Keratinocyte (primary cell): Measurements from ENCODE around the gene FBXW5. TPM values are rescaled to one million over a fixed set of nuclear protein-coding genes. Genes with fewer than 3 reads are reported as not detected.

Experiments
- DNase-seq: peaks from one replicate; pipeline ENCODE4 v3.0.0-alpha.2; 2011; ENCODE audit warnings: low read depth, missing footprints, low spot score
- FAIRE-seq: peaks from 2 replicates; lab custom pipeline; 2011; peaks lifted over from hg19 to GRCh38; lab: Jason Lieb, UNC
- H2AFZ ChIP-seq: 2 replicates; pipeline ENCODE4 v1.6.0; 2012; ENCODE audit warnings: low read length, control low read depth, inconsistent platforms; ENCODE audit not compliant: control insufficient read depth
- H3K27ac ChIP-seq: 2 replicates; pipeline ENCODE4 v1.5.1; 2011; ENCODE audit warnings: low read length; ENCODE audit not compliant: control insufficient read depth, insufficient read depth
- H3K27me3 ChIP-seq: 3 replicates; pipeline ENCODE4 v1.6.0; 2011; ENCODE audit warnings: low read length; ENCODE audit not compliant: control insufficient read depth, insufficient read depth; ENCODE audit errors: extremely low read depth
- H3K36me3 ChIP-seq, 2 experiments: 2 replicates in 1 of 2; 3 replicates in 1 of 2; pipeline ENCODE4 v1.5.1; 2011; ENCODE audit warnings: low read length in 2 of 2, mild to moderate bottlenecking in 1 of 2; ENCODE audit not compliant: control insufficient read depth in 2 of 2, insufficient read depth in 2 of 2; ENCODE audit errors: extremely low read depth in 1 of 2
- H3K4me1 ChIP-seq: 3 replicates; pipeline ENCODE4 v1.5.1; 2011; ENCODE audit warnings: low read length; ENCODE audit not compliant: control insufficient read depth, insufficient read depth; ENCODE audit errors: extremely low read depth
- H3K4me2 ChIP-seq: 3 replicates; pipeline ENCODE4 v1.6.0; 2011; ENCODE audit warnings: low read depth, low read length; ENCODE audit not compliant: control insufficient read depth, insufficient read depth; ENCODE audit errors: extremely low read depth
- H3K4me3 ChIP-seq, 3 experiments: fragments of 200-600 bp in 1 of 3; sonication (generic) in 1 of 3; 2 replicates in 2 of 3; 3 replicates in 1 of 3; pipeline ENCODE4 v1.5.1; 2011 to 2016; ENCODE audit warnings: low read length in 3 of 3, mild to moderate bottlenecking in 3 of 3, control low read depth in 2 of 3, inconsistent platforms in 1 of 3, low read depth in 1 of 3, mixed read lengths in 1 of 3, mixed run types in 1 of 3, moderate library complexity in 1 of 3; ENCODE audit not compliant: control insufficient read depth in 2 of 3, insufficient read depth in 2 of 3; ENCODE audit errors: extremely low read depth in 1 of 3
- H3K79me2 ChIP-seq: 2 replicates; pipeline ENCODE4 v1.6.0; 2012; ENCODE audit warnings: low read length; ENCODE audit not compliant: control insufficient read depth, insufficient read depth
- H3K9ac ChIP-seq: 3 replicates; pipeline ENCODE4 v1.6.0; 2011; ENCODE audit warnings: low read length; ENCODE audit not compliant: control insufficient read depth, insufficient read depth; ENCODE audit errors: extremely low read depth
- H3K9me1 ChIP-seq: 3 replicates; pipeline ENCODE4 v1.6.0; 2011; ENCODE audit warnings: low read length; ENCODE audit not compliant: control insufficient read depth, insufficient read depth; ENCODE audit errors: extremely low read depth
- H3K9me3 ChIP-seq: 2 replicates; pipeline ENCODE4 v1.5.1; 2012; ENCODE audit warnings: low read depth, low read length; ENCODE audit not compliant: control insufficient read depth
- H4K20me1 ChIP-seq: 3 replicates; pipeline ENCODE4 v1.6.0; 2011; ENCODE audit warnings: low read length; ENCODE audit not compliant: control insufficient read depth, insufficient read depth; ENCODE audit errors: extremely low read depth
- EZH2 ChIP-seq: IDR thresholded peaks from one replicate; pipeline ENCODE4 v1.6.1; 2012; ENCODE audit warnings: inconsistent platforms, mild to moderate bottlenecking, low read length, moderate library complexity
- dilution Hi-C: fragments of 300-500 bp; cut with MboI; formaldehyde crosslinking; loops from one replicate; pipeline ENCODE4 v1.7.0; 2020; ENCODE audit warnings: low sequenced_read_pairs; ENCODE audit not compliant: extremely low pct_ligation_motif_present
- polyA plus RNA-seq, 5 experiments: library from polyadenylated mRNA; depleted of rRNA in 3 of 5; stranded (reverse) in 3 of 5; stranded (forward) in 1 of 5; unstranded in 1 of 5; fragments of >200 nt; gene quantifications; 1 replicate in 1 of 5; 2 replicates in 3 of 5; 3 replicates in 1 of 5; pipeline versions ENCODE4 v1.2.1 to v1.2.3, GENCODE V29; 2011 to 2012; ENCODE audit warnings: missing spikeins in 2 of 5, low read depth in 1 of 5, low replicate concordance in 1 of 5
- TF ChIP-seq, protein P1 (sequence below), 3 experiments: IDR thresholded peaks in 1 of 3; conservative IDR thresholded peaks in 1 of 3; optimal IDR thresholded peaks in 1 of 3; 2 replicates in 2 of 3; 3 replicates in 1 of 3; pipeline versions ENCODE3 to v1.5.1; 2011; ENCODE audit warnings: low read length in 3 of 3, mild to moderate bottlenecking in 3 of 3, moderate library complexity in 2 of 3, control low read depth in 1 of 3, inconsistent platforms in 1 of 3; ENCODE audit not compliant: insufficient read depth in 2 of 3; ENCODE audit errors: extremely low read depth in 1 of 3

The FBXW5 gene
- polyA plus RNA-seq, 1 donor (not counting 4 experiments of a cell fraction or from before 2014, with no cell fraction given), result 23.0 TPM

GRCh38 chr9:136975644-136976043, 31.1 kb upstream of the FBXW5 start:
- Histone ChIP-seq H3K27me3 (no peaks in the 10 kb centered on the region), H3K36me3 (no peaks in the 10 kb centered on the region), H4K20me1 (no peaks in the 10 kb centered on the region), H3K4me1 (peaks cover 8% of the 10 kb centered on the region), H3K9me3 (no peaks in the 10 kb centered on the region), H3K9ac (no peak overlapping the region), H3K9me1 (no peaks in the 10 kb centered on the region), H3K4me3 (no peak overlapping the region), H3K27ac (no peak overlapping the region), H3K4me2 (no peak overlapping the region), H2AFZ (no peak overlapping the region), H3K79me2 (no peaks in the 10 kb centered on the region)
- no peak for DNase-seq
- no peak for TF ChIP-seq EZH2
- TF ChIP-seq, protein P1, sequence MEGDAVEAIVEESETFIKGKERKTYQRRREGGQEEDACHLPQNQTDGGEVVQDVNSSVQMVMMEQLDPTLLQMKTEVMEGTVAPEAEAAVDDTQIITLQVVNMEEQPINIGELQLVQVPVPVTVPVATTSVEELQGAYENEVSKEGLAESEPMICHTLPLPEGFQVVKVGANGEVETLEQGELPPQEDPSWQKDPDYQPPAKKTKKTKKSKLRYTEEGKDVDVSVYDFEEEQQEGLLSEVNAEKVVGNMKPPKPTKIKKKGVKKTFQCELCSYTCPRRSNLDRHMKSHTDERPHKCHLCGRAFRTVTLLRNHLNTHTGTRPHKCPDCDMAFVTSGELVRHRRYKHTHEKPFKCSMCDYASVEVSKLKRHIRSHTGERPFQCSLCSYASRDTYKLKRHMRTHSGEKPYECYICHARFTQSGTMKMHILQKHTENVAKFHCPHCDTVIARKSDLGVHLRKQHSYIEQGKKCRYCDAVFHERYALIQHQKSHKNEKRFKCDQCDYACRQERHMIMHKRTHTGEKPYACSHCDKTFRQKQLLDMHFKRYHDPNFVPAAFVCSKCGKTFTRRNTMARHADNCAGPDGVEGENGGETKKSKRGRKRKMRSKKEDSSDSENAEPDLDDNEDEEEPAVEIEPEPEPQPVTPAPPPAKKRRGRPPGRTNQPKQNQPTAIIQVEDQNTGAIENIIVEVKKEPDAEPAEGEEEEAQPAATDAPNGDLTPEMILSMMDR (optimal IDR thresholded peaks at IDR 0.05 in 1 of 3, IDR thresholded peaks at IDR 0.05 in 1 of 3, conservative IDR thresholded peaks at IDR 0.05 in 1 of 3; ENCODE audit: extremely low read depth in 1 of 3, insufficient read depth in 2 of 3, low read length in 3 of 3), result peak in 2 of 3 experiments; percentile 25
- FAIRE-seq, result no peak
- dilution Hi-C loops, result no loop called here

DNA sequence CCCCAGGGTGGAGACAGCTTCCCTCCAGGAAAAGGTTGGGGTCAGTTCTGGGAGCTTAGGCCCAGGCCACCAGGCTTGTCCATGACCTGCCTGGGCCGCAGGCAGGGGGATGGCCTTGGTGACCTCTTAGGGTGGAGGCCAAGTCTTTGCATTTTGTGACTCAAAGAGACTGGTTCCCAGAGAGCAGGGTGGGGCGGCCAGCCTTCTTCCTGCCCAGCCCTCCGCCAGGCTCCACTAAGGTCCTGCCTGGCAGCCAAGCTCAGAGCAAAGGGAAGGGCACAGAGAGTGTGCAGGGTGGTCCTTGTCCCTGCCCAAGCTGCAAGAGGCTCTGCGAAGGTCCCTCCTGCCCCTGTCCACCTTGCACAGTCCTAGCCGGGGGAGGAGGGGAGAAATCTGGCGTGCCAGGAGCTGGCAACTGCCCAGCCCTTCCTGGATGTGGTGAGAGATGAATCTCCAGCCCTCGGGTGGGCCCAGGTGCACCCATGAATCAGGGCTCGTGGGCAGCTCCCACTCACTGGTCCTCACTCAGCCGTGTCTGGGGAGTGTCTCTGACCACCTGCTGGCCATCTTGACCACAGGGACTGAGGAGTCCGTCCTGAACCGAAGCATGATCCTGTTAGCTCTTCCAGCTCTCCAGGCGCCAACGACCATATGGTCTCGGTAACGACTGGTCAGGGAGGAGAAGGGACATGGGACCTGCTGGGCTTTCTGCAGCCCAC, 30.4 kb upstream of the FBXW5 start:
- no peak for DNase-seq
- no peak overlapping the region for H3K4me3 ChIP-seq
- no peaks in the 10 kb centered on the region for H3K27me3 ChIP-seq
- no peaks in the 10 kb centered on the region for H4K20me1 ChIP-seq
- H3K9me3 ChIP-seq, result no peaks in the 10 kb centered on the region
- no peak for FAIRE-seq
- H3K9me1 ChIP-seq, result no peaks in the 10 kb centered on the region
- no peaks in the 10 kb centered on the region for H3K79me2 ChIP-seq
- no peak overlapping the region for H3K27ac ChIP-seq
- H2AFZ ChIP-seq, result peak overlapping the region; percentile 40
- no peaks in the 10 kb centered on the region for H3K36me3 ChIP-seq
- H3K4me1 ChIP-seq, result peaks cover 8% of the 10 kb centered on the region
- dilution Hi-C loops, result no loop called here
- H3K4me2 ChIP-seq, result peak overlapping the region; percentile 56
- no peak overlapping the region for H3K9ac ChIP-seq
- TF ChIP-seq, protein P1 (optimal IDR thresholded peaks at IDR 0.05 in 1 of 3, IDR thresholded peaks at IDR 0.05 in 1 of 3, conservative IDR thresholded peaks at IDR 0.05 in 1 of 3; ENCODE audit: extremely low read depth in 1 of 3, insufficient read depth in 2 of 3, low read length in 3 of 3), result no peak
- no peak for TF ChIP-seq EZH2
